CD4-positive, alpha-beta T cell treated with Interleukin-4 for 4 hours (primary cell): Measurements from ENCODE around the gene RAB3B.

Experiments
- DNase-seq: peaks from one replicate; pipeline ENCODE4 v3.0.0-alpha.2; 2020

Gene RAB3B

GRCh38 chr1:51955797-51956527 is 34.5 kb downstream of the RAB3B start:
- no peak for DNase-seq

- no peak for DNase-seq
These were observed 35.7 kb downstream of the RAB3B start for GRCh38 chr1:51954783-51955182.

GRCh38 chr1:51953079-51953478 is 37.4 kb downstream of the RAB3B start:
- no peak for DNase-seq

- no peak for DNase-seq
These were observed 37.9 kb downstream of the RAB3B start for GRCh38 chr1:51952638-51953037.

- DNase-seq = no peak
These were observed 39.8 kb downstream of the RAB3B start for GRCh38 chr1:51950701-51951100.

- no peak for DNase-seq
These were observed 41.3 kb downstream of the RAB3B start for GRCh38 chr1:51949014-51949702.

GRCh38 chr1:51948491-51948915 is 42.0 kb downstream of the RAB3B start:
- no peak for DNase-seq

GRCh38 chr1:51946300-51946699 is 44.2 kb downstream of the RAB3B start:
- DNase-seq = no peak

- no peak for DNase-seq
These were observed 44.9 kb downstream of the RAB3B start for GRCh38 chr1:51945591-51945990.

GRCh38 chr1:51942281-51942680 is 48.2 kb downstream of the RAB3B start:
- no peak for DNase-seq

GRCh38 chr1:51941528-51941927 is 49.0 kb downstream of the RAB3B start:
- DNase-seq = no peak

- no peak for DNase-seq
These were observed 53.4 kb downstream of the RAB3B start for GRCh38 chr1:51937112-51937511.

GRCh38 chr1:51936531-51936930 is 54.0 kb downstream of the RAB3B start:
- DNase-seq = no peak

- DNase-seq = no peak
These were observed 57.2 kb downstream of the RAB3B start for GRCh38 chr1:51933344-51933743.

- no peak for DNase-seq
These were observed 60.2 kb downstream of the RAB3B start for GRCh38 chr1:51930329-51930728.

- DNase-seq = no peak
These were observed 61.6 kb downstream of the RAB3B start for GRCh38 chr1:51928896-51929295.

- no peak for DNase-seq
These were observed 63.5 kb downstream of the RAB3B start for GRCh38 chr1:51927029-51927428.

GRCh38 chr1:51926171-51926812 is 64.2 kb downstream of the RAB3B start:
- DNase-seq = no peak

- DNase-seq = no peak
These were observed 66.0 kb downstream of the RAB3B start for GRCh38 chr1:51924455-51924854.

GRCh38 chr1:51922040-51922439 is 68.5 kb downstream of the RAB3B start:
- DNase-seq = no peak

- DNase-seq = no peak
These were observed 70.4 kb downstream of the RAB3B start for GRCh38 chr1:51920130-51920529.

- no peak for DNase-seq
These were observed 70.8 kb downstream of the RAB3B start for GRCh38 chr1:51919684-51920083.

GRCh38 chr1:51916587-51917405 is 73.7 kb downstream of the RAB3B start:
- no peak for DNase-seq
